Liver (tissue), 9 donors: Measurements from ENCODE around the gene GAR1. TPM values are rescaled to one million over a fixed set of nuclear protein-coding genes. Genes with fewer than 3 reads are reported as not detected.

ENCODE experiments used
- DNase-seq: peaks from one replicate; pipeline ENCODE4 v3.0.0-alpha.2; 2017; ENCODE audit warnings: low spot score
- H3K27ac ChIP-seq, 2 donors: one replicate each; pipeline ENCODE4 v1.7.0; 2013; ENCODE audit warnings: inconsistent platforms in 2 of 2, low read length in 2 of 2, control low read depth in 1 of 2, low read depth in 1 of 2, mild to moderate bottlenecking in 1 of 2
- H3K27me3 ChIP-seq, 4 donors: one replicate each; pipeline versions ENCODE4 v1.6.1 to v1.7.0; 2013; ENCODE audit warnings: low read length in 3 of 4, inconsistent platforms in 1 of 4, mild to moderate bottlenecking in 1 of 4, moderate library complexity in 1 of 4; ENCODE audit not compliant: control insufficient read depth in 4 of 4, insufficient read depth in 4 of 4
- H3K36me3 ChIP-seq, 4 donors: one replicate each; pipeline versions ENCODE4 v1.6.1 to v1.7.0; 2013; ENCODE audit warnings: low read length in 3 of 4, mild to moderate bottlenecking in 3 of 4, low read depth in 1 of 4, moderate library complexity in 1 of 4; ENCODE audit not compliant: control insufficient read depth in 4 of 4, insufficient read depth in 3 of 4
- H3K4me1 ChIP-seq, 4 donors: one replicate each; pipeline versions ENCODE4 v1.6.1 to v1.7.0; 2013; ENCODE audit warnings: low read length in 3 of 4, mild to moderate bottlenecking in 3 of 4, moderate library complexity in 1 of 4; ENCODE audit not compliant: control insufficient read depth in 4 of 4, insufficient read depth in 4 of 4
- H3K4me3 ChIP-seq, 3 donors: one replicate each; pipeline versions ENCODE4 v1.6.1 to v1.7.0; 2013; ENCODE audit warnings: low read length in 3 of 3, control low read depth in 1 of 3, low read depth in 1 of 3, mild to moderate bottlenecking in 1 of 3
- H3K9ac ChIP-seq, 2 donors: one replicate each; pipeline ENCODE4 v1.7.0; 2013; ENCODE audit warnings: low read length in 2 of 2, mild to moderate bottlenecking in 2 of 2, moderate library complexity in 2 of 2, control low read depth in 1 of 2, low read depth in 1 of 2
- H3K9me3 ChIP-seq, 4 donors: one replicate each; pipeline versions ENCODE4 v1.6.1 to v1.7.0; 2013; ENCODE audit warnings: low read length in 3 of 4; ENCODE audit not compliant: control insufficient read depth in 4 of 4
- ATF3 ChIP-seq: IDR thresholded peaks from 2 replicates; pipeline ENCODE4 v1.6.1; 2016; ENCODE audit warnings: antibody characterized with exemption
- EGR1 ChIP-seq, 2 donors: IDR thresholded peaks; 2 replicates each; pipeline ENCODE4 v1.6.1; 2016 to 2018; ENCODE audit warnings: antibody characterized with exemption in 2 of 2, low read depth in 2 of 2
- FOXA1 ChIP-seq: IDR thresholded peaks from 2 replicates; pipeline ENCODE4 v1.6.1; 2016; ENCODE audit warnings: antibody characterized with exemption
- FOXA2 ChIP-seq: IDR thresholded peaks from 2 replicates; pipeline ENCODE4 v1.6.1; 2016; ENCODE audit warnings: antibody characterized with exemption
- GABPA ChIP-seq, 2 donors: IDR thresholded peaks in 1 of 2; conservative IDR thresholded peaks in 1 of 2; 2 replicates each; pipeline ENCODE4 v1.6.1; 2016; ENCODE audit warnings: antibody characterized with exemption in 2 of 2, mild to moderate bottlenecking in 1 of 2, moderate library complexity in 1 of 2
- HNF4A ChIP-seq, 2 donors: conservative IDR thresholded peaks; 2 replicates each; pipeline ENCODE4 v1.6.1; 2016; ENCODE audit warnings: antibody characterized with exemption in 2 of 2, mild to moderate bottlenecking in 2 of 2
- HNF4G ChIP-seq: IDR thresholded peaks from 2 replicates; pipeline ENCODE4 v1.6.1; 2016; ENCODE audit warnings: antibody characterized with exemption
- JUND ChIP-seq, 2 donors: IDR thresholded peaks; 2 replicates each; pipeline ENCODE4 v1.6.1; 2016; ENCODE audit warnings: antibody characterized with exemption in 2 of 2
- MAX ChIP-seq: IDR thresholded peaks from 2 replicates; pipeline ENCODE4 v1.6.1; 2016; ENCODE audit warnings: antibody characterized with exemption
- NR2F2 ChIP-seq: IDR thresholded peaks from 2 replicates; pipeline ENCODE4 v1.6.1; 2016; ENCODE audit warnings: antibody characterized with exemption
- RAD21 ChIP-seq, 2 donors: IDR thresholded peaks; 2 replicates each; pipeline ENCODE4 v1.6.1; 2016; ENCODE audit warnings: antibody characterized with exemption in 2 of 2, mild to moderate bottlenecking in 2 of 2
- REST ChIP-seq: IDR thresholded peaks from 2 replicates; pipeline ENCODE4 v1.6.1; 2016; ENCODE audit warnings: antibody characterized with exemption, mild to moderate bottlenecking
- RXRA ChIP-seq, 2 donors: IDR thresholded peaks; 2 replicates each; pipeline ENCODE4 v1.6.1; 2017 to 2018; ENCODE audit warnings: antibody characterized with exemption in 2 of 2, mild to moderate bottlenecking in 1 of 2
- SP1 ChIP-seq: IDR thresholded peaks from 2 replicates; pipeline ENCODE4 v1.6.1; 2018; ENCODE audit warnings: antibody characterized with exemption, mild to moderate bottlenecking
- TAF1 ChIP-seq: conservative IDR thresholded peaks from 2 replicates; pipeline ENCODE4 v1.6.1; 2016; ENCODE audit warnings: antibody characterized with exemption, mild to moderate bottlenecking
- YY1 ChIP-seq: IDR thresholded peaks from 2 replicates; pipeline ENCODE4 v1.6.1; 2016; ENCODE audit warnings: antibody characterized with exemption, mild to moderate bottlenecking
- ZBTB33 ChIP-seq: IDR thresholded peaks from 2 replicates; pipeline ENCODE4 v1.6.1; 2016; ENCODE audit warnings: antibody characterized with exemption
- WGBS: extraction: QIAGEN DNeasy Blood & Tissue Kit; methylation state at CpG from one replicate; pipeline ENCODE4 v1.1.7; 2013; 5-methylcytosine and 5-hydroxymethylcytosine counted together
- polyA plus RNA-seq, 2 donors: library from polyadenylated mRNA; stranded (reverse) in 1 of 2; unstranded in 1 of 2; fragments of 200-250 nt in 1 of 2; fragments of >200 nt in 1 of 2; fragmentation: Nextera tagmentation in 1 of 2; extraction: Ambion mirVana in 1 of 2; gene quantifications; one replicate each; pipeline versions ENCODE4 v1.2.1 to v1.2.3, GENCODE V29; 2013 to 2015
- total RNA-seq, 2 donors: library from RNA; depleted of rRNA; stranded (reverse); fragments of >200 nt; gene quantifications; one replicate each; pipeline ENCODE4 v1.2.3, GENCODE V29; 2014
- TF ChIP-seq, protein P1 (sequence below): fragments of 150-350 bp; IDR thresholded peaks from 2 replicates; pipeline ENCODE4 v1.5.1; 2017; ENCODE audit warnings: improper control_type of control experiment, low read depth, low read length; ENCODE audit not compliant: missing input control
- donor health status: healthy.
- donor health status: healthy.
- donor health status: healthy.
- donor health status: healthy.
- donor health status: healthy.

Gene GAR1
- total and polyA plus RNA-seq, 4 donors, result 1.5 to 7.7 (median 5.9) TPM

GRCh38 chr4:109801099-109801789, 14.3 kb upstream of the GAR1 start:
- 19% methylated on average over 4 of the region's 4 CpGs for WGBS
- TF ChIP-seq, protein P1, sequence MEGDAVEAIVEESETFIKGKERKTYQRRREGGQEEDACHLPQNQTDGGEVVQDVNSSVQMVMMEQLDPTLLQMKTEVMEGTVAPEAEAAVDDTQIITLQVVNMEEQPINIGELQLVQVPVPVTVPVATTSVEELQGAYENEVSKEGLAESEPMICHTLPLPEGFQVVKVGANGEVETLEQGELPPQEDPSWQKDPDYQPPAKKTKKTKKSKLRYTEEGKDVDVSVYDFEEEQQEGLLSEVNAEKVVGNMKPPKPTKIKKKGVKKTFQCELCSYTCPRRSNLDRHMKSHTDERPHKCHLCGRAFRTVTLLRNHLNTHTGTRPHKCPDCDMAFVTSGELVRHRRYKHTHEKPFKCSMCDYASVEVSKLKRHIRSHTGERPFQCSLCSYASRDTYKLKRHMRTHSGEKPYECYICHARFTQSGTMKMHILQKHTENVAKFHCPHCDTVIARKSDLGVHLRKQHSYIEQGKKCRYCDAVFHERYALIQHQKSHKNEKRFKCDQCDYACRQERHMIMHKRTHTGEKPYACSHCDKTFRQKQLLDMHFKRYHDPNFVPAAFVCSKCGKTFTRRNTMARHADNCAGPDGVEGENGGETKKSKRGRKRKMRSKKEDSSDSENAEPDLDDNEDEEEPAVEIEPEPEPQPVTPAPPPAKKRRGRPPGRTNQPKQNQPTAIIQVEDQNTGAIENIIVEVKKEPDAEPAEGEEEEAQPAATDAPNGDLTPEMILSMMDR, result no peak
- no peak for TF ChIP-seq ATF3
- peak in 1 of 2 donors; percentile 8 for TF ChIP-seq HNF4A (conservative IDR thresholded peaks at IDR 0.05)
- TF ChIP-seq YY1, result peak; percentile 14
- TF ChIP-seq TAF1, result no peak
- TF ChIP-seq GABPA (IDR thresholded peaks at IDR 0.05 in 1 of 2, conservative IDR thresholded peaks at IDR 0.05 in 1 of 2), result no peak
- no peak for TF ChIP-seq SP1
- TF ChIP-seq RXRA (IDR thresholded peaks at IDR 0.05), result no peak
- no peak for TF ChIP-seq EGR1 (IDR thresholded peaks at IDR 0.05; ENCODE audit: low read depth in 2 of 2)
- no peak for TF ChIP-seq MAX
- no peak for TF ChIP-seq FOXA1
- TF ChIP-seq NR2F2, result no peak
- TF ChIP-seq HNF4G, result no peak
- no peak for TF ChIP-seq ZBTB33
- Histone ChIP-seq H3K9me3 (peaks cover 0 to 3% (median 2%) of the 10 kb centered on the region in 4 donors), H3K4me3 (peak overlapping the region; percentile 78 to 92 (median 80)), H3K36me3 (peaks cover 0 to 6% (median 0%) of the 10 kb centered on the region in 4 donors), H3K27me3 (no peaks in the 10 kb centered on the region), H3K27ac (peak overlapping the region; percentile 68 to 77), H3K9ac (peak overlapping the region; percentile 91 to 93), H3K4me1 (peaks cover 4 to 19% (median 12%) of the 10 kb centered on the region in 4 donors)
- DNase-seq, result no peak

- no peaks in the 10 kb centered on the region for H3K27me3 ChIP-seq
- WGBS, result 13% methylated on average over 2 of the region's 2 CpGs
- peak within 1 kb of the TSS; percentile 91 to 93 for H3K9ac ChIP-seq
- TF ChIP-seq RXRA (IDR thresholded peaks at IDR 0.05) (peak; percentile 43 to 67), FOXA2 (no peak), JUND (IDR thresholded peaks at IDR 0.05) (peak; percentile 41 to 49), HNF4A (conservative IDR thresholded peaks at IDR 0.05) (peak; percentile 82 to 83), NR2F2 (no peak), REST (peak; percentile 23), FOXA1 (no peak), SP1 (peak; percentile 69), ZBTB33 (peak; percentile 71), YY1 (peak; percentile 89), MAX (peak; percentile 22), ATF3 (peak; percentile 68), GABPA (IDR thresholded peaks at IDR 0.05 in 1 of 2, conservative IDR thresholded peaks at IDR 0.05 in 1 of 2) (peak in 1 of 2 donors; percentile 50), RAD21 (IDR thresholded peaks at IDR 0.05) (peak; percentile 31 to 45), HNF4G (peak; percentile 27), TAF1 (peak; percentile 22)
- no peaks in the 10 kb centered on the region for H3K9me3 ChIP-seq
- peak within 1 kb of the TSS; percentile 68 to 77 for H3K27ac ChIP-seq
- peak within 1 kb of the TSS; percentile 78 to 92 (median 80) for H3K4me3 ChIP-seq
- peaks cover 2 to 19% (median 12%) of the 10 kb centered on the region in 4 donors for H3K4me1 ChIP-seq
- DNase-seq, result no peak
- H3K36me3 ChIP-seq, result peaks cover 0 to 2% (median 0%) of the 10 kb centered on the region in 4 donors
Observed at GRCh38 chr4:109801895-109802319, 13.7 kb upstream of the GAR1 start, which contains the start of gene CFI. Gene CFI (minus strand): TSS chr4:109801999. CDS start chr4:109801971, 28 bp downstream.
